Measurements from ENCODE around the gene SLC7A6.

The SLC7A6 gene

GRCh38 chr16:68264128-68265077, at the start of gene SLC7A6:
SLC7A6 (plus strand) TSS chr16:68264526; CDS start chr16:68274727, 10,201 bp downstream.
- H3K4me3 ChIP-seq: peak within 1 kb of the TSS; percentile 75 to 92 (median 83)
- H3K9ac ChIP-seq: peak within 1 kb of the TSS; percentile 87 to 98 (median 92)
- peaks cover 18 to 53% (median 36%) of the 10 kb centered on the region in 11 experiments; a peak in 20 of 22 replicates for H4K20me1 ChIP-seq
- H3K4me1 ChIP-seq: peaks cover 35 to 82% (median 70%) of the 10 kb centered on the region in 10 experiments
- no peaks in the 10 kb centered on the region for H3K9me3 ChIP-seq (replicated peaks in 1 of 11)
- no peak for TF ChIP-seq Cebpa-rat (IDR thresholded peaks at IDR 0.05)
- no peaks in the 10 kb centered on the region for H3K27me3 ChIP-seq
- peak within 1 kb of the TSS; percentile 85 to 97 (median 93) for H3K27ac ChIP-seq
- H3K36me3 ChIP-seq: peaks cover 24 to 46% (median 36%) of the 10 kb centered on the region in 11 experiments
- peak within 1 kb of the TSS; percentile 83 to 97 (median 89) for H3K4me2 ChIP-seq

- H3K36me3 ChIP-seq: peaks cover 12 to 85% (median 49%) of the 10 kb centered on the region in 11 experiments
- no peak overlapping the region for H3K27ac ChIP-seq
- peaks cover 0 to 74% (median 19%) of the 10 kb centered on the region in 11 experiments; a peak in 13 of 22 replicates for H4K20me1 ChIP-seq
- H3K9ac ChIP-seq: no peak overlapping the region
- no peaks in the 10 kb centered on the region for H3K9me3 ChIP-seq (replicated peaks in 1 of 11)
- H3K27me3 ChIP-seq: no peaks in the 10 kb centered on the region
- no peak for TF ChIP-seq Cebpa-rat (IDR thresholded peaks at IDR 0.05)
- no peak overlapping the region for H3K4me3 ChIP-seq
- no peak overlapping the region for H3K4me2 ChIP-seq
- H3K4me1 ChIP-seq: peaks cover 0 to 19% (median 2%) of the 10 kb centered on the region in 10 experiments; a peak in 8 of 20 replicates
Measured at GRCh38 chr16:68214726-68215125, 49.6 kb upstream of the SLC7A6 start.

GRCh38 chr16:68215302-68215701, 49.0 kb upstream of the SLC7A6 start:
- H3K27me3 ChIP-seq: no peaks in the 10 kb centered on the region
- H3K36me3 ChIP-seq: peaks cover 9 to 85% (median 47%) of the 10 kb centered on the region in 11 experiments; a peak in 20 of 22 replicates
- no peak overlapping the region for H3K27ac ChIP-seq
- peaks cover 0 to 76% (median 22%) of the 10 kb centered on the region in 11 experiments; a peak in 13 of 22 replicates for H4K20me1 ChIP-seq
- no peak overlapping the region for H3K4me3 ChIP-seq
- no peak overlapping the region for H3K4me2 ChIP-seq
- H3K4me1 ChIP-seq: peaks cover 0 to 19% (median 2%) of the 10 kb centered on the region in 10 experiments; a peak in 8 of 20 replicates
- 0 out of 22 replicates have a peak overlapping the region, but pooled peaks of 1 of the 11 experiments have one; percentile 6 for H3K9ac ChIP-seq
- no peak for TF ChIP-seq Cebpa-rat (IDR thresholded peaks at IDR 0.05)
- no peaks in the 10 kb centered on the region for H3K9me3 ChIP-seq (replicated peaks in 1 of 11)

GRCh38 chr16:68216240-68216639, 48.1 kb upstream of the SLC7A6 start:
- no peak overlapping the region for H3K9ac ChIP-seq
- no peak overlapping the region for H3K4me3 ChIP-seq
- peak overlapping the region in 1 of 11 experiments; percentile 46; a peak in 1 of 22 replicates for H3K4me2 ChIP-seq
- peaks cover 0 to 19% (median 2%) of the 10 kb centered on the region in 10 experiments; a peak in 8 of 20 replicates for H3K4me1 ChIP-seq
- H4K20me1 ChIP-seq: peaks cover 0 to 77% (median 26%) of the 10 kb centered on the region in 11 experiments; a peak in 14 of 22 replicates
- H3K27ac ChIP-seq: no peak overlapping the region
- H3K36me3 ChIP-seq: peaks cover 12 to 84% (median 54%) of the 10 kb centered on the region in 11 experiments; a peak in 21 of 22 replicates
- no peaks in the 10 kb centered on the region for H3K9me3 ChIP-seq (replicated peaks in 1 of 11)
- no peaks in the 10 kb centered on the region for H3K27me3 ChIP-seq
- no peak for TF ChIP-seq Cebpa-rat (IDR thresholded peaks at IDR 0.05)

GRCh38 chr16:68217506-68217905, 46.8 kb upstream of the SLC7A6 start:
- TF ChIP-seq Cebpa-rat (IDR thresholded peaks at IDR 0.05): no peak
- peak overlapping the region in 3 of 11 experiments; percentile 18 to 46 (median 31); a peak in 5 of 22 replicates for H3K4me2 ChIP-seq
- H3K9me3 ChIP-seq (replicated peaks in 1 of 11): no peaks in the 10 kb centered on the region
- no peak overlapping the region for H3K4me3 ChIP-seq
- no peak overlapping the region for H3K9ac ChIP-seq
- peaks cover 0 to 79% (median 30%) of the 10 kb centered on the region in 11 experiments; a peak in 15 of 22 replicates for H4K20me1 ChIP-seq
- no peaks in the 10 kb centered on the region for H3K27me3 ChIP-seq
- H3K4me1 ChIP-seq: peaks cover 0 to 19% (median 2%) of the 10 kb centered on the region in 10 experiments; a peak in 8 of 20 replicates
- H3K36me3 ChIP-seq: peaks cover 6 to 87% (median 58%) of the 10 kb centered on the region in 11 experiments
- H3K27ac ChIP-seq: peak overlapping the region in 1 of 11 experiments; percentile 17; a peak in 1 of 22 replicates

GRCh38 chr16:68219725-68220351, 44.5 kb upstream of the SLC7A6 start:
- no peak overlapping the region for H3K4me3 ChIP-seq
- no peak overlapping the region for H3K27ac ChIP-seq
- TF ChIP-seq Cebpa-rat (IDR thresholded peaks at IDR 0.05): no peak
- peaks cover 0 to 74% (median 26%) of the 10 kb centered on the region in 11 experiments; a peak in 14 of 22 replicates for H4K20me1 ChIP-seq
- H3K4me1 ChIP-seq: peaks cover 0 to 19% (median 2%) of the 10 kb centered on the region in 10 experiments; a peak in 8 of 20 replicates
- peaks cover 8 to 91% (median 52%) of the 10 kb centered on the region in 11 experiments for H3K36me3 ChIP-seq
- no peaks in the 10 kb centered on the region for H3K9me3 ChIP-seq (replicated peaks in 1 of 11)
- no peaks in the 10 kb centered on the region for H3K27me3 ChIP-seq
- H3K4me2 ChIP-seq: no peak overlapping the region
- H3K9ac ChIP-seq: no peak overlapping the region

GRCh38 chr16:68223072-68223471, 41.3 kb upstream of the SLC7A6 start:
- TF ChIP-seq Cebpa-rat (IDR thresholded peaks at IDR 0.05): no peak
- no peak overlapping the region for H3K27ac ChIP-seq
- peaks cover 9 to 73% (median 24%) of the 10 kb centered on the region in 11 experiments; a peak in 16 of 22 replicates for H4K20me1 ChIP-seq
- H3K4me1 ChIP-seq: peaks cover 20 to 27% (median 22%) of the 10 kb centered on the region in 10 experiments
- no peak overlapping the region for H3K9ac ChIP-seq
- H3K4me2 ChIP-seq: no peak overlapping the region
- H3K27me3 ChIP-seq: no peaks in the 10 kb centered on the region
- peaks cover 18 to 90% (median 51%) of the 10 kb centered on the region in 11 experiments for H3K36me3 ChIP-seq
- H3K4me3 ChIP-seq: no peak overlapping the region
- no peaks in the 10 kb centered on the region for H3K9me3 ChIP-seq (replicated peaks in 1 of 11)

GRCh38 chr16:68226116-68226515, 38.2 kb upstream of the SLC7A6 start:
- Histone ChIP-seq H3K9me3 (replicated peaks in 1 of 11) (no peaks in the 10 kb centered on the region), H3K36me3 (peaks cover 29 to 90% (median 61%) of the 10 kb centered on the region in 11 experiments), H3K4me3 (no peak overlapping the region), H3K4me2 (peak overlapping the region in 8 of 11 experiments; percentile 18 to 72 (median 52); a peak in 11 of 22 replicates), H4K20me1 (peaks cover 20 to 80% (median 41%) of the 10 kb centered on the region in 11 experiments; a peak in 17 of 22 replicates), H3K9ac (peak overlapping the region in 2 of 11 experiments; percentile 5 to 21; a peak in 1 of 22 replicates), H3K27me3 (no peaks in the 10 kb centered on the region), H3K4me1 (peaks cover 23 to 38% (median 30%) of the 10 kb centered on the region in 10 experiments), H3K27ac (peak overlapping the region in 1 of 11 experiments; percentile 24; a peak in 2 of 22 replicates)
- no peak for TF ChIP-seq Cebpa-rat (IDR thresholded peaks at IDR 0.05)
